Midbrain (tissue), 1 donor: Measurements from ENCODE around the gene GPR22.
A peak's percentile ranks its signal among the peaks of the same experiment; 100 is the strongest.

Experiments
- DNase-seq: peaks from one replicate; lab custom pipeline; 2025; lab: John Stamatoyannopoulos, UW

GPR22 gene, protein sequence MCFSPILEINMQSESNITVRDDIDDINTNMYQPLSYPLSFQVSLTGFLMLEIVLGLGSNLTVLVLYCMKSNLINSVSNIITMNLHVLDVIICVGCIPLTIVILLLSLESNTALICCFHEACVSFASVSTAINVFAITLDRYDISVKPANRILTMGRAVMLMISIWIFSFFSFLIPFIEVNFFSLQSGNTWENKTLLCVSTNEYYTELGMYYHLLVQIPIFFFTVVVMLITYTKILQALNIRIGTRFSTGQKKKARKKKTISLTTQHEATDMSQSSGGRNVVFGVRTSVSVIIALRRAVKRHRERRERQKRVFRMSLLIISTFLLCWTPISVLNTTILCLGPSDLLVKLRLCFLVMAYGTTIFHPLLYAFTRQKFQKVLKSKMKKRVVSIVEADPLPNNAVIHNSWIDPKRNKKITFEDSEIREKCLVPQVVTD

DNA sequence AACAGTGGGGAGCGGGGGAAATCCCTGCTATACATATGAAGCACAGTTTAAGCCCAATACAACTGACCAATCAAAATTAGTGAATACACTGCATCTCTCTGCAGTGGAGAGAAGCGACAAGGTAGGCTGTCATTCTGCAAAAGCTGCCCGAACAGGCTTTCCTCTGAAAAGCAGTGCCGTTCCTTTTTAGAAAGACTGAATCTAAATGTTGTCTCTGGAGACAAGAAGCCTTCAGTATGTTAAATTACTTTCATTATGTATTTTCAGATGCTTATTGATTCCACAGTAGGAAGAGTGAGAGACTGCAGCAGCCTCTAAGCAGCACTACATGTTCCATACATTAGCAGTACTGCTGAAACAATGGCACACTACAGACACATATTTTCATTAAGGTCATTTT is at the start of gene GPR22:
GPR22 (plus strand) TSS at position 129 of the 400 bp plus-strand sequence. CDS start 4,004 bp downstream, outside the sequence.
- peak; percentile 52 for DNase-seq

DNA sequence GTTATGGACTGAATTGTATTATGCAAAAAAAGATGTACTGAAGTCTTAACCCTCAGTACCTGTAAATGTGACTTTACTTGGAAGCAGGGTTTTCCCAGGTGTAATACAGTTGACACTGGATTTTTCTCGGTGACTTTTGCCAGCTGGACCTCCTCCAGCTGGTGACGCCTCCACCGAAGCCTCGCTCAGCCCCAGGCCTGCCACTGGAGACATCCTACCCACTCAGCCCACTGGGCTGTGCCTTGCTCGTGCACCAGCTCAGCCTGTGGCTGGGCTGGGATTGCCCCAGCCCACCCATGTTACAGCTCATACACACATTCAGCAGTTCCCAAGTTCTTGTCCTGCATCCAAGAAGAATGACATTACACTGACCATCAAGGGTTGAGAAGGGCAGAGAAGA is 42.4 kb upstream of the GPR22 start:
- DNase-seq, result no peak

DNA sequence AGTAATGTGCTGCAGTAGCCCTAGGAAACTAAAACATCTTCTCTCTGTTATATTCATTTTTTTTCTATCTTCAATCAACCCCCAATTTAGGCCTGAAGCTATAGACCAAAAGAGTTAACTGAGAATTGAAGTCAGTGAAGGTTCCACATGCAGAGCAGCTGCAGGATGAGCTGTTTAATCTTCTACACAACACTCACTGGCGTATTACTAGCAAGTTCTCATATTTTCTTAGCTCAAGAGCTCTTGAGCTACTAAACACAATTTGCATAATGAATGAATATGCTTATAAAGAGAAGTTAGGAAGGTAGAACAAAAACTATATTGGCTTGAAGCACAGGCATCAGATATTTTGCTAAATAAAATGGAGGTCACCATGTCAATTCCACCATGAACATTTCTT is 41.2 kb upstream of the GPR22 start:
- no peak for DNase-seq

DNA sequence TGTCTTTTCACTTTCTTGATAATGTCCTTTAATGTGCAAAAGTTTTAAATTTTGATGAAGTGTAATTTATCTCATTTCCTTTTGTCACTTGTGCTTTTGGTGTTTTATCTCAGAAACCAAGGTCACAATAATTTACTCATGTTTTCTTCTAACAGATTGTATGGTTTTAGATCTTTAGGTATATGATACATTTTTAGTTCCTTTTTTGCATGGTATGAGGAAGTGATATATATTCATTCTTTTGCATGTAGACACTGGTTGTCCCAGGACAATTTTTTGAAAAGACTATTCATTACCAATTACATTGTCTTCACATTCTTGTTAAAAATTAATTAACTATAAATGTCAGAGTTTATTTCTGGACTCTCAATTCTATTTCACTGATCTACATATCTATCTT is 39.8 kb upstream of the GPR22 start:
- no peak for DNase-seq

DNA sequence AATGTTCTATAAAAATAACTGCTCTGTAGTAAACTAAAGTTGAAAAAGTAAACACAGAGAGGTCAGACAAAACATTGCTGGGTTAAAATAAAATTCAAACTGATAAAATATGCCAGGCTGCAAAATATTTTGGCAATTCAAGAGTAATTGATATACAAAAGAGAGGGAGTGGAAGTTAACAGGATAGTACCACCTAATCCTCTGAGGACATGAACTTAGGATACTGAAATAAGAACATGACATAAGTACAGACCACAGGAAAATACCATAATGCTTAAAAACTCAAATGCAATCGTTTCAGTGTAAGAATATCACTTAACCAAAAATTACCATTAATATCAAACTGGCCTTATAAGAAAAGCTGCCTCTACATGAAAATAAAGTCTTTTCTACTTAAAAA is 37.6 kb upstream of the GPR22 start:
- DNase-seq, result no peak

DNA sequence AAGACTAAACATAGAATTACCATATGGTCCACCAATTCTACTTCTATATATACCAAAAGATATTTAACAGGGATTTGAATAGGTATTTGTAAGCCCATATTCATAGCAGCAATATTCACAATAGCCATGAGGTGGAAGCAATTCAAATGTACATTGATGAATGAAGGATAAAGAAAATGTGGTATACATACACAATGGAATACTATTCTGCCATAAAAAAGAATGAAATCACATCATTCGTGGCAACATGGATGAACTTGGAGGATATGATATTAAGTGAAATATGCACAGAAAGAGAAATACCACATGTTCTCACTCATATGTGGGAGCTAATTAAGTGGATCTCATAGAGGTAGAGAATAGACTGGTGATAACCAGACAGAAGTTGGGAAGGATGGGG is 34.1 kb upstream of the GPR22 start:
- DNase-seq, result no peak

DNA sequence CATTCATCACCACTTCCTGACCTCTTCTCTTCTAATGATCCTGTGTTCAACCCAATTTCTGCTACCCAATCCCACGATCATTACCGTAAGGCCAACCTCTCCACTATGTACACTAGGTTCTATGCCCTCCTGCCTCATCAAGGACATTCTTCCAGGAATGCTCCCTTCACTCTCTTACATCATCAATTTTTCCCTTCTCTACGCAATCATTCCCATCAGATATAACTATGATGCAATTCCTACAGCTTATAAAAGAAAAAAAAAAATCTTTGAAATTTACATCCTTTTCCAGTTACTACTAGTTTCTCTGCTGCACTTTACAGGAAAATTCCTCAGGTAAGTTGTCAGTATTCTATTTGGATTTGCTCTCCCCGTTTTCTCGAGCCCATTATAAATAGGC is 30.8 kb upstream of the GPR22 start:
- no peak for DNase-seq

DNA sequence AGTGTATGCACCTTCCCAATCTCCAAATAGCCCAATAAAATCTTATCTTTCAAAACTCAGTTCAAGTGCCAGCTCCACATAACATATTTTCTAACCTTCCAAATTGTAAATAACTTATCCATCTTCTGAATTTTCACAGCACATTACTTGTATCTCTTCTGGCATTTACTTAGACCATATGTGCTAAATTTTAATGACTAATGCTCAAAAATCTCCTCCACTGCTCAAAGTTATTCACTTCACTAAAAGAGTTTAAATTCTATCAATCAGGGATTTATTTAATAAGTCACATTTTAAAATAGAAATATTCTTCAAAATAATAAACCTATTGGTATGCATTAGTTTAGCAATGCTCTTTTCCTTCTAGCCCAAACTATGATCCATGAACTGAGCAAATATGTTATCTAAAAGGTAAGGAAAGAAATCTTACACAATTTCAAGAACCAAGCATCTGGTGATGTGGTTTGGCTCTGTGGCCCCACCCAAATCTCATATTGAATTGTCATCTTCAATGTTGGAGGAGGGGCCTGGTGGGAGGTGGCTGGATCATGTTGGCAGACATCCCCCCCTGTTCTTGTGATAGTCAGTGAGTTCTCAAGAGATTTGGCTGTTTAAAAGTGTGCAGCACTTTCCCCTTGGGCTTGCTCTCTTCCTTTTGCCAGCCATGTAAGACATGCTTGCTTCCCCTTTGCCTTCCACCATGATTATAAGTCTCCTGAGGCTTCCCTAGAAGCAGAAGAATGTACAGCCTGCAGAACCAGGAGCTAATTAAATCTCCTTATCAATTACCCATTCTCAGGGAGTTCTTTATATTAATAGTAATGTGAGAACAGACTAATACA is 28.1 kb upstream of the GPR22 start:
- DNase-seq, result no peak

DNA sequence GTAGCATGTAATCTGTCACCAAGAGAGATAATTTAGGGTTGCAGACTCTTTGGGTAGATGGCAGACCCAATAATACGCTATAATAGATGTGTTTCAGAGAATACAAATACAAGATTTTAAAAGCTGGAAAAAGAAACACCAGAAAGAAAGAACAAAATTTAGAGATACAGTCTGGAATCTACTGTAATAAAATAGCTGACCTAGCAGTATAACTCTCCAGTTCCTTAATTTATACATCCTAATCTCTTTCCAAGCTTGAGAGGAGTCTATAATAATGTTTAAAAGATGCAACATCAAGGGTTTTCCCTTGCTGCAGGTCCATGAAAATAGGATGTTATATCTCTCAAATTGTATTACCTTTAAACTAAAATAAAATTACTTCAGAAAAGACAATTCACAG is 27.2 kb upstream of the GPR22 start:
- DNase-seq, result no peak

DNA sequence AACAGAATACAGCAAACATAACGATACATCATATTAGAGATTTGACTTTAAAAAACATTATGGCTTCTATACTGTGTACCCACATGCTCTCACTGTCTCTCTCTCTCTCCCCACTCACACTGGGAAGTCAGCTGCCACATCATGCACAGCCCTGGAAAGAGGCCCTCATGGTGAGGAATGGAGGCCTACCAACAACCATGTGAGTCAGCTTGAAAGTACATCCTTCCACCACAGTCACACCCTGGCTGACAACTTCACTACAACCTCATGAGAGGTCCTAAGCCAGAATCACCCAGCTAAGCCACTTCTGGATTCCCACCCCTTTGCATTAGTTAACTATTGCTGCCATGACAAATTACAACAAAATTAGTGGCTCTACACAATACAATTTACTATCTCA is 23.3 kb upstream of the GPR22 start:
- DNase-seq, result no peak

DNA sequence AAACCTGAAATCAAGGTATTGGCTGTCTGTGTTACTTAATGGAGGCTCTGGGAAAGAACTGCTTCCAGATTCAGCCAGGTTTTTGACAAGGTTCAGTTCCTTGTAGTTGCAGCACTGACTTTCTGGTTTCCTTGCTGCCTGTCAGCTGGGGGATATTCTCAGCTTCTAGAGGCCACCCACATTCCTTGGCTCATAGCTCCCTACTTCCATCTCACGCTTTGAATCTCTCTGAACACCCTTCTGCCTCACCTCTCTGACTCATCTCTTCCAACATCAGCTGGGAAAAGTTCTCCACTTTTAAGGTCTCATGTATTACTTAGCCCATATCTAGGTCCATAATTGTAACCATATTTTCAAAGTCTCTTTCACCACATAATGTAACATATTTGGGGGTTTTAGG is 22.9 kb upstream of the GPR22 start:
- no peak for DNase-seq

DNA sequence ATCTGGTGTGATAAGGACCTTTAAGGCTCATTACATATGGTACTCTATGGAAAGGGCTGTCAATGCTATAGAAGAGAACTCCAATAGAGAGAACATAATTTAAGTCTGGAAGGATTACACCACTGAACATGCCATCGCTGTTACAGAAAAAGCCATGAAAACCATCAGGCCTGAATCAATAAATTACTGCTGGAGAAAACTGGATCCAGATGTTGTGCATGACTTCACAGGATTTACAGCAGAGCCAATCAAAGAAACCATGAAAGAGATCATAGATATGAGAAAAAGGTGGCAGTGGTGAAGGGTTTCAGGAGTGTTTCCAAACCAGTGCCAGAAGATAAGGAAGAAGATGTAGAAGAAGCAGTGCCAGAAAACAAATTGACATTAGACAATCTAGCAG is 18.9 kb upstream of the GPR22 start:
- no peak for DNase-seq

DNA sequence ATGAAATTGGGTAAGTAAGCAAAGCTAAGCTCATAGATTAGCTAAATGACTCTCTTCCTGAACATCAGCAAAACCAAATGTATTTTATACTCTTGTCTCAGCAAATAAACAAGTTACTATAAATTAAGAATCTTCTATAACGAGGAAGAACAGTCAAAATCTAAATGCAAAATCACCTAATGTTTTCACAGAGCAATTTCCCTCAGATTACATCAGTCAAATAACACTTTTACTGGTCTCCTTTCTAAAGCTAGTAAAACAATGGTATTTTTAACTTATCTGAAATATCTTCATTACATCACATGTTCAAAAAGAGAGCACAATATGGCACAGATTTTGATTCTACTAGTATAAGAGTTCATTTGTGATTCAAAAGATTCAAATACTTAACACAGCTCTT is 16.5 kb upstream of the GPR22 start:
- no peak for DNase-seq

DNA sequence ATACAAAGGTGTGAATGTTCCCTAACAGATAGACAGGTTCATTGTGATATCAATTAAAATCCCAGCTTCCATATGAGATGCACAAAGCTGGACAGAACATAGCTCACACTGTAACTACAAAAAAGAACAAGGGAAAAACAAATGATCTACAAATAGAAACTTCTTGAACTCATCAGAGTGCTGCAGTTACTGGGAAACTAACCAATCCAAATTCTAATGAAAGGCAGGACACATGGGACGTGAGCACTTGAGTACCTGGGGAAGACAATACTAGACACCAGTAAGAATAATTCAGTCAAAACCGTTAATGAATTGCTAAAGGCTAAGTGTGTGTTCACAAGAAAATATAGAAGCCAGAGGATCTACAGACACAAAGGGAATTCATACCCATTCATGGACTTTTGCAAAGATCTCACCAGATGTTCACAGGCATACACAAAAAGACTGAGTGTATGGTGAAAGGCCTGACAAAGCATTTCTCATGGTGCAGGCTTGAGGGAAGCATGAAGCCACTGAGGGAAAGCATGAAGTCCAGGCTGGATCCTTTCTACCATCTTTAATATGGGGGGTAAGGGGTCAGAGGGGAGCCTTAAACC is 7.8 kb upstream of the GPR22 start:
- DNase-seq, result peak; percentile 17

DNA sequence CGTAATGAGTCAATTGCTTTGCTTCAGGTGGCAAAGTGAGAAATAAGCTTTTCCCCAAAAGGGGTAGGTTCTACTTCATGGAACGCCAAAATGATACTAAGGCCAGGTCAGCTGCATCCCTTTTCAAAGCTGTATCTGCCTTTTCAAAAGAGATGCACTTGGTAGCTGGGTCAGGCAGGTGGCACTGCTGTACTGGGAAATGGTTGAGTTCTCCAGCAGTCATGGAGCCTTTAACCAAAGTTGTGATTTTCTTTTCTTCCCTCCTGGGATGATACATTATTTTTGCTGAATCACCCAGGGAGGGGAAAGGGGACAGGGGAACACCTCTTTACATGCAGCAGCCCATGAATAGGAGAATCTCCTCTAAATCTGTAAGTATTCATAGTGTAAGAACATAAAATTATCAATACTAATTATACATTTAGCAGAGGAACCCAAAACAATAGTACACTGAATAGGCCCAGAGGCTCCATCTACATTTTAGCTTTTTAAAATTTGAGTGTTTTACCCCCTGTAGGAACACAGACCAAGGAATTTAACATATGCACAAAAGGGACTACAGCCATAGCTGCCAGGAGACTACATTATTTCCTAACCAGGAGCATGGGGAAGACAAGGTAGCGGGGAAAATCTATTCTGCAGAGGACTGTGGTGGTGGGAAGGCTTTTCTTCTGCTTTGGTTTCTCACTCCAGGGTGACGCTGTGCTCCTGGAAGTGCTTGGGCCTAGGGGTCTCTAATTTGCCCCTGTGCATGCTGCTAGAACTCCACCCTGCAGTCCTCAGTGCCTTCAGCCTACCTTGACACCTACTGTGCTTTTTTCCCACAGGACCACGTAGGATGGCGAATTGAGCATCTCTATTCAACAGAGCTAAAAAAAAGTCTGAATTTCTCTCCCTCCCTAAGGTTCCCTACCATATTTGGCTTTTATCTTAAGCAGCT is 6.4 kb upstream of the GPR22 start:
- peak; percentile 68 for DNase-seq

DNA sequence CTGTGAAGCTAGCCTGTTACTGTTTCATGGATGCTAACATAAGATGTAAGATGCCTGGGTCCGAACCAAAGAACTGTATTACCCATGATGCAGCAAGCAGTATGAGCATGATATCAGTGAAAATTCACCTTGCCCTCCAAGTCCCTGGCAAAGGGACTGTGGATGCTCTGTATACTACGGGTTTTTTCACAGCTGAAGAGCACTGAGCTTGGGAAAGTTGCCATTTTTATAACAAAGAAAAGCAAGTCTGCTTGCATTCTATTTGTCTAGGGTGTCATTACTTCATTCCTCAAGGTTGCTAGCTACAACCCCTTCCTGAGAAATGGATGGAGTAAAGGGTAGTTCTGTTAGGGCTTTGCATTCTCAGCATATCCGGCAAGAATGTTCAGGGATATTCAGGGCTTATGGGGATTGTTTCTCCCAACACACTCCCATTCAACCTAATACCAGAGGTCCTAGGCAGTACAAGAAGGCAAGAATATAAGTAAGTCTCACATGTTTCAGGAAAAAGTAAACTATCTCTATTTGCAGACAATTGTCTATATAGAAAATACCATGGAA is 5.1 kb upstream of the GPR22 start:
- no peak for DNase-seq

DNA sequence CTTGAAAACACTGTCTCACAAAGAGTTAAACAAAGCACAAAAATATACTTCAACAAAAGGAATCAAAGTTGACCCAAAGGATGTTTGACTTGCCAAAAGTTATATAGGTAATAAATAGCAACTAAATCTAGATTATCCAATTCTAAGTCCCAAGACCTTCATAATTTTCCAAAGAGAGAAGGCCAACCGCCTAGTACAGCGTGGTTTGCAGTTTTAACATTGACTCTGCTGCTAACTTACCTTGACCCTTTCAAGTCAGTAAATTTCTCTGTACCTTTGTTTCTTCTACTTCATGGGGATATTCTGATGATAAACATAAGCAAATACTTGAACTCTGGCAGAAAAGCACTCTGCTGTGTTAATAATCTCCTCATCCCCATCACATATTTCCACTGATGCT is 1.9 kb upstream of the GPR22 start:
- no peak for DNase-seq

DNA sequence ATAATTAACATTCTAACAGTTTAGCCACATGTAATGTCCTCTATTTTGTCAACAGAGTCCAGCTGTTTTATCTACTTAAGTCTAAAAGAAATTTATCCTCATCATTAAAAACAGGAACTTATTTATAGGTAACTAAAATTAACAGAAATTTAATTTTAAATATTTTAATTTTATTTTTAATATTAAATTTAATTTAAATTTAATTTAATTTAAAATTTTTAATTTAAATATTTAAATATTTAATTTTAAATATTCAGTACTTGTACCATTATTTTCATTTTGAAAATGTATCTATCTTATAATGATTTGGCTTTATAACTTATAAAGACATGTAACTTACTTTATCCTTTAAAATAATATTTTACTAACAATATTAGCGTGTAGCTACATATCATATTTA is 1.0 kb upstream of the GPR22 start:
- DNase-seq, result no peak

DNA sequence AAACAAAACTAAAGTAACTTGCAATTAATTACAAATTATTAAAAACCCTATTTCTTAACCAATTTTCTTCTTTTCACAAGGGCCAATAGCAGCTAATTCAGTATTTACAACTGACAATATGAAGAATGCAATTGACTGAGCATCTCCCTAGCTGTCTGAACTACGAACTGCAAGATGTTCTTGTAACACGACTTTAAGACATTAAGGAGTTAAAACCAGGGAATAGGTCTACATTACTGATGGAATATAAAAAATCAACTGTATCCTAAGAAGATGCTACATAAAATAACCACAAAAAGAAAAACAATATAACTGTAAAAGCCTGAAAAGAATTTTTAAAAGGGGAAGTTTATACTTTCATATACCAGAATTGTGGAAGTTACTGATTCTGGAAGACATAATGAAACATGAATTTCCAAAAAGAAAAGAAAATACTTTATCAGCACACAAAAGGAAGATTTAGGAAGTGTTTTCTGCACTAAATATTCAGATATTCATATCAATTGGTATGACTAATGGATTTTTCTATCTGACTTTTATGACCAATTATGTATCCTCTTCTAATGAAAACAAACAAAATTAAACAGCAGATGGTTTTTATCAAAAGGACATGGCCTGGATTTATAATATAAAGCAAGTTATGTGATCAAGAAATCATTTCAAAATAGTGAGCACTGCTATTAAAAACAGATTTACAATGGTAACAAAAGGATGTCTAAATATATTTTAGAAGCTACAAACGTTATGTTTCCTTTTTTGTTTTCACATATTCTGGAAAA is 1.6 kb downstream of the GPR22 start:
- peak; percentile 22 for DNase-seq

DNA sequence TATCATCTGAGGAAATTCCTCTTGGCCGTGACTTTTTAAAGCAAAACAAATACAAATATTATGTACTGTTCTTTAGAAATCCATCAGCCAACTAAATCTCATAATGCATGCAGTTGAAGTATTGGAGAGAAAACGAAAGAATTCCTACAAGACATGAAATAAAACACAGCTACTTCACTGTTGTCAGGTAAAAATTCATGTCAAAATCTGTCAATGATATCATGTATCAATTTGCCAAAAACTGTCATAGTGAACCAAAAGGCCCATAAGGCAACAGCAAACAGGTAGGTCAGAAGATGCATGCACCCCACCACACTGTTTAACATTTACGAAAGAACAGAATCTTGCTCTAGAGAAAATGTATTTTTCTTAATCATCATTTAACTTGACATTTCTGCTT is 2.3 kb downstream of the GPR22 start:
- no peak for DNase-seq

DNA sequence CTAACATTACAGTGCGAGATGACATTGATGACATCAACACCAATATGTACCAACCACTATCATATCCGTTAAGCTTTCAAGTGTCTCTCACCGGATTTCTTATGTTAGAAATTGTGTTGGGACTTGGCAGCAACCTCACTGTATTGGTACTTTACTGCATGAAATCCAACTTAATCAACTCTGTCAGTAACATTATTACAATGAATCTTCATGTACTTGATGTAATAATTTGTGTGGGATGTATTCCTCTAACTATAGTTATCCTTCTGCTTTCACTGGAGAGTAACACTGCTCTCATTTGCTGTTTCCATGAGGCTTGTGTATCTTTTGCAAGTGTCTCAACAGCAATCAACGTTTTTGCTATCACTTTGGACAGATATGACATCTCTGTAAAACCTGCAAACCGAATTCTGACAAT is 4.3 kb downstream of the GPR22 start:
- DNase-seq, result no peak
